ENCODE data around the gene KRT74. TPM values are rescaled to one million over a fixed set of nuclear protein-coding genes. Genes with fewer than 3 reads are reported as not detected.

KRT74 gene
- total RNA-seq, 1 donor from 2014 or later, result not detected

- DNase-seq (ENCODE audit: low spot score), result no peak
Observed at GRCh38 chr12:52537101-52537500, 36.5 kb downstream of the KRT74 start.

- no peak for DNase-seq (ENCODE audit: low spot score)
Observed at GRCh38 chr12:52535574-52535973, 38.1 kb downstream of the KRT74 start.

GRCh38 chr12:52534482-52534881, 39.2 kb downstream of the KRT74 start:
- no peak for DNase-seq (ENCODE audit: low spot score)

GRCh38 chr12:52533686-52534470, 39.8 kb downstream of the KRT74 start:
- no peak for DNase-seq (ENCODE audit: low spot score)

- no peak for DNase-seq (ENCODE audit: low spot score)
Observed at GRCh38 chr12:52532636-52533035, 41.0 kb downstream of the KRT74 start.

- no peak for DNase-seq (ENCODE audit: low spot score)
Observed at GRCh38 chr12:52531566-52532300, 41.9 kb downstream of the KRT74 start.

GRCh38 chr12:52530905-52531304, 42.7 kb downstream of the KRT74 start:
- no peak for DNase-seq (ENCODE audit: low spot score)

- DNase-seq (ENCODE audit: low spot score), result no peak
Observed at GRCh38 chr12:52530366-52530765, 43.3 kb downstream of the KRT74 start.

GRCh38 chr12:52529846-52530245, 43.8 kb downstream of the KRT74 start:
- DNase-seq (ENCODE audit: low spot score), result no peak

GRCh38 chr12:52529417-52529816, 44.2 kb downstream of the KRT74 start:
- DNase-seq (ENCODE audit: low spot score), result no peak

- no peak for DNase-seq (ENCODE audit: low spot score)
Observed at GRCh38 chr12:52528641-52529143, 45.0 kb downstream of the KRT74 start.

GRCh38 chr12:52527121-52527800, 46.4 kb downstream of the KRT74 start:
- no peak for DNase-seq (ENCODE audit: low spot score)

GRCh38 chr12:52526511-52526951, 47.1 kb downstream of the KRT74 start:
- no peak for DNase-seq (ENCODE audit: low spot score)

- DNase-seq (ENCODE audit: low spot score), result no peak
Observed at GRCh38 chr12:52525661-52526499, 47.8 kb downstream of the KRT74 start.

GRCh38 chr12:52524898-52525591, 48.6 kb downstream of the KRT74 start:
- DNase-seq (ENCODE audit: low spot score), result no peak

GRCh38 chr12:52524241-52524897, 49.3 kb downstream of the KRT74 start:
- DNase-seq (ENCODE audit: low spot score), result peak; percentile 4

GRCh38 chr12:52523824-52524223, 49.8 kb downstream of the KRT74 start:
- DNase-seq (ENCODE audit: low spot score), result peak; percentile 2

- peak; percentile 41 for DNase-seq (ENCODE audit: low spot score)
Observed at GRCh38 chr12:52522346-52523011, 51.2 kb downstream of the KRT74 start.

GRCh38 chr12:52521568-52522266, 51.9 kb downstream of the KRT74 start:
- peak; percentile 10 for DNase-seq (ENCODE audit: low spot score)

Data from mucosa of gallbladder (tissue), 1 donor.